ENCODE measurements around the gene TNS2. TPM values are rescaled to one million over a fixed set of nuclear protein-coding genes. Genes with fewer than 3 reads are reported as not detected.

Gene TNS2
- total and polyA plus RNA-seq, 2 of the 13 experiments (the other 11 are each of a cell fraction or from before 2014, with no cell fraction given) = 8.9 to 20.4 TPM

DNA sequence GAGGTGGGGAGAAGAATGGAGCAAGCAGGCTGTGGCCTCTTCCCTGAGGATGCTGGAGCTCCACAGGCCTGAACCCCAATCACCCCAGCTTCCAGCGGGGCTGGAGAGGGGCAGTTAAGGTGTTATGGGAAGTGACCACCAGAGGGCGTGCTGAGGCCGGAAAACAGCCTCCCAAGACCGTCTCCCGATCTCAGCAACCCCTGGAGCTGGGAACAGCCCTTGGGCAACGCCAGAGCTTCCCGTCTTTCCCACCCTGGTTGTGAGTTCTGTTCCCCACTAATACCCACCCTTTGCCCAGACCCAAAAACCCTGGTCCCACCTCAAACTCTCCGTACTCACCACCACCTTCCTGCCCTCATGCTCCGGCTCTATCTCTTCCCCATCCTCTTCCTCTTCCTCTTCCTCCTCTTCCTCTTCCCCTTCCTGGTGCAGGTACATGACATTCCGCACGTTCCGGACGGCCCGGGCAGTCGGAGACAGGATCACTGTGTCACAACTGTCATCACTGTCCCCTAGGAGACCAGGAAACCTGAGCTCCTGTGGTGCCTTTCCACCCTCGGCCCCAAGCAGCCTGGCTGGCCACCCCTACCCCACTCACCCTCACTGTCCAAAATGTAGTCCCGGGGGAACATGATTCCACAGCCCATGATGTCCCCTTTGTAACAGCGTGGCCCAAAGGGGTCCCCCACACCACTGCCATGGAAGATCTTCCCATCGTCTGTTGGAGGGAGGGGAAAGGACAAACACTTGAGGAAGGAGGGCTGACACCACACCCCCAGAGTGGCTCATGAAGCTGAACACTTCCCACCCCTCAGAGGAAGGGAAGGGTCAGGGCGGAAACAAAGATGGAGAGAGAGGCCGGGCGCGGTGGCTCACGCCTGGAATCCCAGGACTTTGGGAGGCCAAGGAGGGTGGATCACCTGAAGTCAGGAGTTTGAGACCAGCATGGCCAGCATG is 16.4 kb downstream of the TNS2 start (continued):
- TF ChIP-seq MXD4 (CRISPR knock-in tag; IDR thresholded peaks at IDR 0.05) = no peak
- TF ChIP-seq, protein P1, sequence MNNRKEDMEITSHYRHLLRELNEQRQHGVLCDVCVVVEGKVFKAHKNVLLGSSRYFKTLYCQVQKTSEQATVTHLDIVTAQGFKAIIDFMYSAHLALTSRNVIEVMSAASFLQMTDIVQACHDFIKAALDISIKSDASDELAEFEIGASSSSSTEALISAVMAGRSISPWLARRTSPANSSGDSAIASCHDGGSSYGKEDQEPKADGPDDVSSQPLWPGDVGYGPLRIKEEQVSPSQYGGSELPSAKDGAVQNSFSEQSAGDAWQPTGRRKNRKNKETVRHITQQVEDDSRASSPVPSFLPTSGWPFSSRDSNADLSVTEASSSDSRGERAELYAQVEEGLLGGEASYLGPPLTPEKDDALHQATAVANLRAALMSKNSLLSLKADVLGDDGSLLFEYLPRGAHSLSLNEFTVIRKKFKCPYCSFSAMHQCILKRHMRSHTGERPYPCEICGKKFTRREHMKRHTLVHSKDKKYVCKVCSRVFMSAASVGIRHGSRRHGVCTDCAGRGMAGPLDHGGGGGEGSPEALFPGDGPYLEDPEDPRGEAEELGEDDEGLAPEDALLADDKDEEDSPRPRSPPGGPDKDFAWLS (CRISPR knock-in tag; IDR thresholded peaks at IDR 0.05; ENCODE audit: borderline replicate concordance) = no peak
- TF ChIP-seq KLF15 (CRISPR knock-in tag; IDR thresholded peaks at IDR 0.05; ENCODE audit: borderline replicate concordance) = no peak
- TF ChIP-seq, protein P2, sequence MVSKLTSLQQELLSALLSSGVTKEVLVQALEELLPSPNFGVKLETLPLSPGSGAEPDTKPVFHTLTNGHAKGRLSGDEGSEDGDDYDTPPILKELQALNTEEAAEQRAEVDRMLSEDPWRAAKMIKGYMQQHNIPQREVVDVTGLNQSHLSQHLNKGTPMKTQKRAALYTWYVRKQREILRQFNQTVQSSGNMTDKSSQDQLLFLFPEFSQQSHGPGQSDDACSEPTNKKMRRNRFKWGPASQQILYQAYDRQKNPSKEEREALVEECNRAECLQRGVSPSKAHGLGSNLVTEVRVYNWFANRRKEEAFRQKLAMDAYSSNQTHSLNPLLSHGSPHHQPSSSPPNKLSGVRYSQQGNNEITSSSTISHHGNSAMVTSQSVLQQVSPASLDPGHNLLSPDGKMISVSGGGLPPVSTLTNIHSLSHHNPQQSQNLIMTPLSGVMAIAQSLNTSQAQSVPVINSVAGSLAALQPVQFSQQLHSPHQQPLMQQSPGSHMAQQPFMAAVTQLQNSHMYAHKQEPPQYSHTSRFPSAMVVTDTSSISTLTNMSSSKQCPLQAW (CRISPR knock-in tag; IDR thresholded peaks at IDR 0.05) = 0 out of 2 replicates have a peak, but pooled peaks have one; percentile 30
- no peak for TF ChIP-seq ZFYVE20 (CRISPR knock-in tag; IDR thresholded peaks at IDR 0.05; ENCODE audit: borderline replicate concordance, low read depth)
- TF ChIP-seq ZSCAN29 (CRISPR knock-in tag; conservative IDR thresholded peaks at IDR 0.05) = no peak
- TF ChIP-seq ZNF564 (CRISPR knock-in tag; IDR thresholded peaks at IDR 0.05) = no peak
- TF ChIP-seq ZNF761 (CRISPR knock-in tag; conservative IDR thresholded peaks at IDR 0.05) = no peak

Data from HepG2 (cell line).